Aorta (tissue), 5 donors: ENCODE results near the gene ZDHHC20. TPM values are rescaled to one million over a fixed set of nuclear protein-coding genes. Genes with fewer than 3 reads are reported as not detected.
A peak's percentile ranks its signal among the peaks of the same experiment; 100 is the strongest.

Experiments used
- ATAC-seq: fragments of 200-7000 bp; cut with Tn5 transposase; one replicate; pipeline ENCODE4 v1.9.1; 2022; ENCODE audit warnings: moderate library complexity; ENCODE audit not compliant: low FRiP score
- DNase-seq, 2 donors: peaks; one replicate each; pipeline ENCODE4 v3.0.0-alpha.2; 2020
- H3K27ac ChIP-seq, 2 donors: one replicate each; pipeline ENCODE4 v1.5.1; 2013; ENCODE audit warnings: low read length in 2 of 2, mild to moderate bottlenecking in 2 of 2, moderate library complexity in 2 of 2, control low read depth in 1 of 2, inconsistent platforms in 1 of 2, low read depth in 1 of 2
- H3K27me3 ChIP-seq, 2 donors: one replicate each; pipeline ENCODE4 v1.6.1; 2013; ENCODE audit warnings: control low read depth in 1 of 2, low read length in 1 of 2, mild to moderate bottlenecking in 1 of 2, moderate library complexity in 1 of 2; ENCODE audit not compliant: insufficient read depth in 2 of 2, control insufficient read depth in 1 of 2
- H3K36me3 ChIP-seq, 2 donors: one replicate each; pipeline ENCODE4 v1.6.1; 2013; ENCODE audit warnings: control low read depth in 1 of 2, low read length in 1 of 2, mild to moderate bottlenecking in 1 of 2; ENCODE audit not compliant: insufficient read depth in 2 of 2, control insufficient read depth in 1 of 2
- H3K4me1 ChIP-seq, 2 donors: one replicate each; pipeline ENCODE4 v1.6.1; 2013; ENCODE audit warnings: low read length in 2 of 2, control low read depth in 1 of 2, mild to moderate bottlenecking in 1 of 2, moderate library complexity in 1 of 2; ENCODE audit not compliant: insufficient read depth in 2 of 2, control insufficient read depth in 1 of 2
- H3K4me3 ChIP-seq, 2 donors: one replicate each; pipeline ENCODE4 v1.5.1; 2013; ENCODE audit warnings: low read length in 2 of 2, control low read depth in 1 of 2, mild to moderate bottlenecking in 1 of 2
- H3K9me3 ChIP-seq: one replicate; pipeline ENCODE4 v1.6.1; 2013; ENCODE audit warnings: mild to moderate bottlenecking, low read length; ENCODE audit not compliant: control insufficient read depth
- WGBS, 2 donors: extraction: QIAGEN DNeasy Blood & Tissue Kit; methylation state at CpG; one replicate each; pipeline ENCODE4 v1.1.7; 2013; 5-methylcytosine and 5-hydroxymethylcytosine counted together
- intact Hi-C, 2 donors: fragments of 100-400 bp; cut with DNase I; formaldehyde crosslinking; loops; one replicate each; pipeline versions ENCODE4 v1.14.2 to v1.15.0; 2022
- polyA plus RNA-seq, 2 donors: library from polyadenylated mRNA; stranded (reverse); fragments of 200-250 nt; gene quantifications; one replicate each; pipeline ENCODE4 v1.2.3, GENCODE V29; 2013
- total RNA-seq, 2 donors: library from RNA; stranded (reverse); fragmentation: NEBNext Ultra II Directional; extraction: Animal tissue kit (Norgen Biotek cat#: 25700); gene quantifications; one replicate each; pipeline ENCODE4 v1.2.1, GENCODE V29; 2021
- donor health status: healthy with polysubstance abuse.
- donor health status: Bipolar disorder and iron deficiency.
- donor health status: DM: no; HTN: no; CAD: no.
- donor health status: DM: no; HTN: no; CAD: no.
- donor health status: DM: yes; HTN: yes; CAD: no.

ZDHHC20 gene
- total and polyA plus RNA-seq, 4 donors: 18.0 to 55.5 (median 37.7) TPM

DNA sequence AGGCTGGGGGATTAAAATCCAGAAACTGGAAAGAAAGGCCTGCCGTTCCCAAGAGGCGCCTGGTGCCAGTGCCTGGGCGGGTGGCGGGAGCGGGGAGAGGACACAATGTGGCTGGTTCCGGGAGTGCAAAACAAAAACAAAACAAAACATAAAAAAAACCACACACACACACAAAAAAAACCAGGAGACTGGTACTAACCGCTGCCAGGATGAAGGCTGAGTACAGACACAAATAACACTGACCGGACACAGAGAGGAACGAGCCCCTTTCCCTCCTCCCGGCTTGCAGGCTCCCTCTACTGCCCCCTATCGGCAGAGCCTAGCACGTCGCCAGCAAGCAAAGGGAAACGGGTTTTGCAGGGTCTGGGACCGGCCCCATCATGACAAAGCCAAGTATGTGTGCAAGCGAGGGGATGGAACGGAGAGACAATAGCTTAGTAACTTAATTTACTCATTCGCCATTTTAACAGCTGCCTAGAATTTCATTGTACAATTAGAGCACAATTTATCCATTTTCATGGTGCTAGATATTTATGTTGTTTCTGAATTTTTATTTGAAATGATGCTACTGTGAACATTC, 17.9 kb upstream of the ZDHHC20 start:
- Histone ChIP-seq H3K9me3 (no peaks in the 10 kb centered on the region), H3K27ac (no peak overlapping the region), H3K4me1 (no peaks in the 10 kb centered on the region), H3K36me3 (no peaks in the 10 kb centered on the region), H3K4me3 (peak overlapping the region; percentile 2 to 11), H3K27me3 (no peaks in the 10 kb centered on the region)
- peak; percentile 88 to 91 for DNase-seq
- intact Hi-C loops: loop anchor here (5.0 kb wide), 3 partner anchors 180 to 535 kb away; no protein-coding TSS in a partner anchor
- WGBS, 2 donors: 3% methylated on average over 18 of the region's 18 CpGs
- peak; percentile 91 for ATAC-seq

- ATAC-seq (no peak), DNase-seq (no peak)
- no peaks in the 10 kb centered on the region for H3K9me3 ChIP-seq
- H3K36me3 ChIP-seq: no peaks in the 10 kb centered on the region
- H3K27me3 ChIP-seq: no peaks in the 10 kb centered on the region
- H3K4me3 ChIP-seq: no peak overlapping the region
- intact Hi-C loops: loop anchor here (5.0 kb wide), 3 partner anchors 178 to 533 kb away; no protein-coding TSS in a partner anchor
- H3K27ac ChIP-seq: no peak overlapping the region
- 69 to 71% methylated on average over 6 of the region's 6 CpGs for WGBS, 2 donors
- H3K4me1 ChIP-seq: no peaks in the 10 kb centered on the region
These were observed 16.0 kb upstream of the ZDHHC20 start for GRCh38 chr13:21475115-21475514.

- DNase-seq: no peak
- intact Hi-C loops: no loop called here
These were observed 11.7 kb upstream of the ZDHHC20 start for GRCh38 chr13:21470785-21471184.

GRCh38 chr13:21466527-21466926, 7.4 kb upstream of the ZDHHC20 start:
- Histone ChIP-seq H3K4me3 (no peak overlapping the region), H3K27me3 (no peaks in the 10 kb centered on the region), H3K4me1 (no peaks in the 10 kb centered on the region), H3K27ac (no peak overlapping the region), H3K36me3 (no peaks in the 10 kb centered on the region), H3K9me3 (no peaks in the 10 kb centered on the region)
- ATAC-seq: no peak
- WGBS, 2 donors: 56 to 57% methylated on average over 7 of the region's 7 CpGs
- intact Hi-C loops: no loop called here
- no peak for DNase-seq

More at GRCh38 chr13:21470785-21471184, 11.7 kb upstream of the ZDHHC20 start:
- H3K4me3 ChIP-seq: no peak overlapping the region
- no peaks in the 10 kb centered on the region for H3K9me3 ChIP-seq
- no peak for ATAC-seq
- no peaks in the 10 kb centered on the region for H3K36me3 ChIP-seq
- H3K4me1 ChIP-seq: no peaks in the 10 kb centered on the region
- no peaks in the 10 kb centered on the region for H3K27me3 ChIP-seq
- H3K27ac ChIP-seq: no peak overlapping the region

DNA sequence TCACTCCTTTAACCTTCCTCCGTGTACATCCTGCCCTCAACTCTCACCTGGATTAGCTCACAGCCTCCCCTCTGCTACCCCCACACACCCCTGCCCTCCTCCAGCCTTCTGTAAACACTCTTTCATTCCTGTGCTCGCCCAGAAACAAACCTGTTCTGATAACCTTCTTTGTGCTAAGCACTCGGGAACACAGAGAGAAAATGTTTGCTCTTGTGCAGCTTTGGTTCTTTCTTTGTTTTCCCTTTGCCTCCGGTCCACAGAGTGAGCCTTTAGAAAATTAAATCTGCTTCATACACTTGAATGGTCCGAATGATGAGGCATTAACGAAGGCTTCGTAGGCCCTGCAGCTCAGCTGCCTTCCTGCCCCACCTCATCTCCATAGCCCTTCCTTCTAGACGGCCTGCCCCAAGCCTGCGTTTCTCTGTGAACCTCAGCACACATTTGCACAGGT, 6.6 kb upstream of the ZDHHC20 start:
- H3K27ac ChIP-seq: no peak overlapping the region
- no peak for ATAC-seq
- no peak for DNase-seq
- H3K4me1 ChIP-seq: no peaks in the 10 kb centered on the region
- 50 to 63% methylated on average over 9 of the region's 9 CpGs for WGBS, 2 donors
- H3K4me3 ChIP-seq: no peak overlapping the region
- no peaks in the 10 kb centered on the region for H3K9me3 ChIP-seq
- H3K36me3 ChIP-seq: no peaks in the 10 kb centered on the region
- no peaks in the 10 kb centered on the region for H3K27me3 ChIP-seq
- intact Hi-C loops: no loop called here

GRCh38 chr13:21463424-21463823, 4.3 kb upstream of the ZDHHC20 start:
- DNase-seq: no peak

GRCh38 chr13:21461131-21461530, 2.0 kb upstream of the ZDHHC20 start:
- Histone ChIP-seq H3K36me3 (no peaks in the 10 kb centered on the region), H3K4me1 (no peaks in the 10 kb centered on the region), H3K4me3 (no peak overlapping the region), H3K27ac (no peak overlapping the region), H3K9me3 (no peaks in the 10 kb centered on the region), H3K27me3 (no peaks in the 10 kb centered on the region)
- DNase-seq: no peak
- 79 to 85% methylated on average over 3 of the region's 3 CpGs for WGBS, 2 donors
- no peak for ATAC-seq
- intact Hi-C loops: no loop called here

More at GRCh38 chr13:21463424-21463823, 4.3 kb upstream of the ZDHHC20 start:
- Histone ChIP-seq H3K27ac (no peak overlapping the region), H3K27me3 (no peaks in the 10 kb centered on the region), H3K4me1 (no peaks in the 10 kb centered on the region), H3K4me3 (no peak overlapping the region), H3K9me3 (no peaks in the 10 kb centered on the region), H3K36me3 (no peaks in the 10 kb centered on the region)
- intact Hi-C loops: no loop called here
- ATAC-seq: no peak

- Histone ChIP-seq H3K4me3 (peak overlapping the region; percentile 70 to 99), H3K4me1 (no peaks in the 10 kb centered on the region), H3K27ac (peak overlapping the region; percentile 4 to 93), H3K9me3 (no peaks in the 10 kb centered on the region), H3K36me3 (no peaks in the 10 kb centered on the region), H3K27me3 (no peaks in the 10 kb centered on the region)
- 0 to 1% methylated on average over 16 of the region's 16 CpGs for WGBS, 2 donors
- intact Hi-C loops: loop anchor here in 1 of 2 donors (2.0 kb wide), 1 partner anchor 160 kb away; no protein-coding TSS in a partner anchor
- ATAC-seq (no peak), DNase-seq (no peak)
These were observed 671 bp downstream of the ZDHHC20 start for GRCh38 chr13:21458451-21458812.

GRCh38 chr13:21453387-21454081, 5.6 kb downstream of the ZDHHC20 start:
- intact Hi-C loops: no loop called here
- Histone ChIP-seq H3K27ac (no peak overlapping the region), H3K4me3 (no peak overlapping the region), H3K4me1 (no peaks in the 10 kb centered on the region), H3K27me3 (no peaks in the 10 kb centered on the region), H3K9me3 (no peaks in the 10 kb centered on the region), H3K36me3 (no peaks in the 10 kb centered on the region)
- WGBS, 2 donors: 89 to 97% methylated on average over 6 of the region's 6 CpGs
- ATAC-seq: no peak
- no peak for DNase-seq
